NCI-H2227 (cell line): ENCODE results near the gene PLS3.
"Not testable (repeated sequence)": the region's sequence is repeated elsewhere in the genome, so short reads cannot be mapped to it uniquely, and the experiment has no call there.

Experiments used
- DNase-seq: peaks from one replicate; lab custom pipeline; 2025; ENCODE audit not compliant: unreplicated experiment; lab: John Stamatoyannopoulos, UW

The PLS3 gene

GRCh38 chrX:115602729-115603389 is 41.9 kb downstream of the PLS3 start:
- no peak for DNase-seq

- DNase-seq: no peak
These were observed 42.6 kb downstream of the PLS3 start for GRCh38 chrX:115603534-115604074.

- no peak for DNase-seq
These were observed 45.9 kb downstream of the PLS3 start for GRCh38 chrX:115606861-115607260.

- DNase-seq: no peak
These were observed 48.6 kb downstream of the PLS3 start for GRCh38 chrX:115609621-115610020.

GRCh38 chrX:115616943-115617563 is 56.1 kb downstream of the PLS3 start:
- DNase-seq: no peak

- no peak for DNase-seq
These were observed 61.6 kb downstream of the PLS3 start for GRCh38 chrX:115622534-115622933.

- DNase-seq: no peak
These were observed 63.9 kb downstream of the PLS3 start for GRCh38 chrX:115624916-115625315.

- no peak for DNase-seq
These were observed 64.8 kb downstream of the PLS3 start for GRCh38 chrX:115625572-115626301.

GRCh38 chrX:115630204-115630603 is 69.2 kb downstream of the PLS3 start:
- no peak for DNase-seq

GRCh38 chrX:115632455-115632854 is 71.5 kb downstream of the PLS3 start:
- no peak for DNase-seq

GRCh38 chrX:115633397-115633796 is 72.4 kb downstream of the PLS3 start:
- DNase-seq: not testable (repeated sequence)

- no peak for DNase-seq
These were observed 78.4 kb downstream of the PLS3 start for GRCh38 chrX:115639334-115639880.

GRCh38 chrX:115642311-115642710 is 81.3 kb downstream of the PLS3 start:
- DNase-seq: no peak

- DNase-seq: peak; percentile 66
These were observed 82.0 kb downstream of the PLS3 start for GRCh38 chrX:115642895-115643530.

- DNase-seq: not testable (repeated sequence)
These were observed 83.4 kb downstream of the PLS3 start for GRCh38 chrX:115644397-115644796.

GRCh38 chrX:115649461-115650063 is 88.6 kb downstream of the PLS3 start:
- DNase-seq: no peak

- DNase-seq: no peak
These were observed 89.5 kb downstream of the PLS3 start for GRCh38 chrX:115650449-115650848.

- DNase-seq: peak; percentile 82
These were observed 89.9 kb downstream of the PLS3 start for GRCh38 chrX:115650916-115651315.

GRCh38 chrX:115652221-115652620 is 91.2 kb downstream of the PLS3 start:
- no peak for DNase-seq

GRCh38 chrX:115665122-115665521 is 104.1 kb downstream of the PLS3 start:
- no peak for DNase-seq

- DNase-seq: peak; percentile 60
These were observed 118.5 kb downstream of the PLS3 start for GRCh38 chrX:115679460-115679859.
